GM10248 (cell line): ENCODE measurements around the gene FBXL17.

Experiments
- CTCF ChIA-PET: fragments of 300-600 bp; sonication (Branson Sonifier 250); formaldehyde crosslinking; extraction: SDS; loops from one replicate; lab custom pipeline; 2021; ENCODE audit warnings: antibody characterized with exemption; lab: Yijun Ruan, JAX
- POLR2A ChIA-PET: fragments of 350-650 bp; sonication (Branson Sonifier 250); formaldehyde crosslinking; extraction: SDS; loops from one replicate; lab custom pipeline; 2020; ENCODE audit warnings: antibody characterized with exemption; lab: Yijun Ruan, JAX
- DNase-seq: peaks from one replicate; pipeline ENCODE4 v3.0.0; 2012; ENCODE audit errors: extremely low spot score
- CTCF ChIP-seq: IDR thresholded peaks from 2 replicates; pipeline ENCODE4 v1.5.1; 2012; ENCODE audit warnings: mild to moderate bottlenecking, low read depth; ENCODE audit errors: extremely low read depth, missing control alignments, control extremely low read depth

Gene FBXL17

GRCh38 chr5:108379722-108380530 is 2.0 kb downstream of the FBXL17 start:
- no peak for TF ChIP-seq CTCF
- CTCF ChIA-PET: interaction anchor here (1.1 kb wide), 1 partner anchor 24 kb away, joined by 4 read pairs; no protein-coding TSS in a partner anchor
- POLR2A ChIA-PET: interaction anchor here (0.5 to 0.7 kb wide), 3 partner anchors 30 to 358 kb away, joined by 3 to 9 read pairs (median 3); no protein-coding TSS in a partner anchor
- no peak for DNase-seq

- TF ChIP-seq CTCF: no peak
- ChIA-PET CTCF (interaction anchor here (1.0 to 1.7 kb wide), 2 partner anchors 14 to 115 kb away, joined by 3 to 6 read pairs; no protein-coding TSS in a partner anchor), POLR2A (no interaction called here)
These were observed 6.1 kb downstream of the FBXL17 start for GRCh38 chr5:108375768-108376167.

GRCh38 chr5:108373426-108373825 is 8.5 kb downstream of the FBXL17 start:
- no peak for DNase-seq
- no peak for TF ChIP-seq CTCF
- CTCF ChIA-PET: no interaction called here
- POLR2A ChIA-PET: no interaction called here

More at GRCh38 chr5:108375768-108376167, 6.1 kb downstream of the FBXL17 start:
- DNase-seq: no peak

GRCh38 chr5:108372369-108372768 is 9.5 kb downstream of the FBXL17 start:
- CTCF ChIA-PET: no interaction called here
- POLR2A ChIA-PET: no interaction called here
- no peak for DNase-seq
- no peak for TF ChIP-seq CTCF

- no peak for DNase-seq
- CTCF ChIA-PET: interaction anchor here (1.0 kb wide), 1 partner anchor 13 kb away, joined by 3 read pairs; no protein-coding TSS in a partner anchor
- no peak for TF ChIP-seq CTCF
- POLR2A ChIA-PET: no interaction called here
These were observed 10.6 kb downstream of the FBXL17 start for GRCh38 chr5:108371263-108371662.

GRCh38 chr5:108369167-108369566 is 12.7 kb downstream of the FBXL17 start:
- CTCF ChIA-PET: interaction anchor here (0.6 to 1.1 kb wide), 3 partner anchors 9 to 108 kb away, joined by 3 read pairs; no protein-coding TSS in a partner anchor
- DNase-seq: no peak
- no peak for TF ChIP-seq CTCF
- POLR2A ChIA-PET: no interaction called here
